Astrocyte of the hippocampus (primary cell): ENCODE results near the gene UBXN7.
A peak's percentile ranks its signal among the peaks of the same experiment; 100 is the strongest.
"Not testable (repeated sequence)": the region's sequence is repeated elsewhere in the genome, so short reads cannot be mapped to it uniquely, and the experiment has no call there.

Experiments used
- DNase-seq: peaks from one replicate; pipeline ENCODE4 v3.0.0; 2011; ENCODE audit warnings: low read depth, low spot score

The UBXN7 gene, protein sequence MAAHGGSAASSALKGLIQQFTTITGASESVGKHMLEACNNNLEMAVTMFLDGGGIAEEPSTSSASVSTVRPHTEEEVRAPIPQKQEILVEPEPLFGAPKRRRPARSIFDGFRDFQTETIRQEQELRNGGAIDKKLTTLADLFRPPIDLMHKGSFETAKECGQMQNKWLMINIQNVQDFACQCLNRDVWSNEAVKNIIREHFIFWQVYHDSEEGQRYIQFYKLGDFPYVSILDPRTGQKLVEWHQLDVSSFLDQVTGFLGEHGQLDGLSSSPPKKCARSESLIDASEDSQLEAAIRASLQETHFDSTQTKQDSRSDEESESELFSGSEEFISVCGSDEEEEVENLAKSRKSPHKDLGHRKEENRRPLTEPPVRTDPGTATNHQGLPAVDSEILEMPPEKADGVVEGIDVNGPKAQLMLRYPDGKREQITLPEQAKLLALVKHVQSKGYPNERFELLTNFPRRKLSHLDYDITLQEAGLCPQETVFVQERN

DNA sequence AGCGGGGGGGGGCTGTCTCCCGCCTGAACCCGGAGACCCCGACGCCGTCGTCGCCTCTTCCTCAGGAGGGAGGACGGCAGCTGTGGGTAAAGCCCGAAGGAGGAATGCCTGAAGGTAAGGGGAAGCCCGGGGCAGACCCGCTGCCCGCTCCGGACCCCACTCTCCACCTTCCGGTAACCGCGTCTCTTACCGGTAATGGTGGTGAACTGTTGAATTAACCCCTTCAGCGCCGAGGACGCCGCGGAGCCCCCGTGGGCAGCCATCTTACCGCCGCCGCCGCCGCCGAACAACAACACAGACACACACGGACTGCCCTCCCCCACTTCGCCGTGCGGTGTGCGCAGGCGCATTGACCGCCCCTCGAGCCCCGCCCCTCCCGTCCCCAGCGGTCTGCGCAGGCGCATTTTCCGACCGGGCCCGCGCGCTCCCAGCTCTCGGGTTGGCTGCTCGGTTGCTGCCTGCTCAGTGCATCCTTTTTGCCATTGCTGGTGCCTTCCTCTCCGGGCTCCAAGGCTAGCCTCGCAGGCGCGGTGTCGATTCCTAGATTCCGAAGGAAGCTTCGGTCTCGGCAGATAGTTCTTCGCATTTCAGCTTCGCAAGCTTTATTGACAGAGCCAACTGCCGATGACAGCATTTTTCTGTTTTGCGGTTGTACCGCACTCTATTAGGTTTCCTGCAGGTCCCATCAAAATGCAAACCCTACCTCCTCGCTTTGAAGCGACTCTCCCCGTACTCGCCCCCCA lies at the start of gene UBXN7:
UBXN7 (minus strand) TSS at position 291 of the 743 bp plus-strand sequence; CDS start at position 263, 28 bp downstream.
- DNase-seq, result peak; percentile 99

DNA sequence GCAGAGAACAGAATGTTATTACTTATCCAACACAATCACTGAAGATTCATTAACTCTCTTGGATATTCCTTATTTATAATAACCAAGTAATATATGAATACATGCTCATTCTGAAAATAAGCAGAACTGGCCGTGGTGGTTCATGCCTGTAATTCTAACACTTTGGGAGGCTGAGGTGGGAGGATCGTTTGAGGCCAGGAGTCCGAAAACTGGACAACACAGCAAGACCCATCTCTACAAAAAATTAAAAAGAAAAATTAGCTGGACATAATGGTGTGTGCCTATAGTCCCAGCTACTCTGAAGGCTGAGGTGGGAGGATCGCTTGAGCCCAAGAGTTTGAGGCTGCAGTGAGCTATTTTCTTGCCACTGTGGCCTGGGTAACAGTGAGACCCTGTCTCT lies 45.5 kb upstream of the UBXN7 start:
- no peak for DNase-seq

DNA sequence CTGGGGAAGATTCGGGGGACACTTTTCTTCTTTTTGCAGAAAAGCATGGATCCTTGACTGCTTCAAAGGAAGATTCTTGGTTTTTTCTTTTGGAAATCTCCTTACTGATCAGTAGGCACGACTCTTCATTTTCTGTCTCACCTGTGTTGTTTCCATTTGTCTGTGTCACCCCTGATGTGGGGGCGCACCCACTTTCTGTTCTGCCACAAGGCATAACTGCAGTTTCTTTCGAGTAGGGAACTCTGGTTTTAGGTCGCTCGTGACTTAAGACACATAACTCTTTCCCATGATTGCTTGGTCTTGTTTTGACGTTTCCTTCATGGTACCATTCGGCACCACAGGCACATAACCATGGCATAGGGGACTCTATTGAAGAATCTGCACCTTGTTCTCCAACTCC lies 40.1 kb upstream of the UBXN7 start:
- DNase-seq, result no peak

DNA sequence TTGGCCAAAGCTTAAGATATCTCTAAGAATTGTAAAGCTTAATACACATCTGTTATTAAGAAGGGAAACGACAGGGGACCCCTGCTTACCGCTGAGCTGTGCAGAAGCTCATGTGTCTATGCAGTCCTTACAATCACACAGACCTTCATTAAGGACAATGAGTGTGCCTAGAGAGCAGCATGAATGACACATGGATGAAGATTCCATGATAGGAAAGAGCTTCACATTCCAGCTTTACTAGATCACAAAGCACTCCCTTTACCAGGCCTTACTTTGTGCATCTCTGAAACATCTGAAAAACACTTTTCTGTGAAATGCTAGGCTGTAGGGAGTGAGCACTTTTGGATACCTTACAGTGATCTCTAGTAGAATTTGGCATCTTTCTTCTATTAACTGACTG lies 39.3 kb upstream of the UBXN7 start:
- DNase-seq, result no peak

GRCh38 chr3:196470182-196470581 lies 38.0 kb upstream of the UBXN7 start:
- not testable (repeated sequence) for DNase-seq

- no peak for DNase-seq
Measured at GRCh38 chr3:196463804-196464203, 31.6 kb upstream of the UBXN7 start.

- no peak for DNase-seq
Measured at GRCh38 chr3:196463478-196463756, 31.2 kb upstream of the UBXN7 start.

DNA sequence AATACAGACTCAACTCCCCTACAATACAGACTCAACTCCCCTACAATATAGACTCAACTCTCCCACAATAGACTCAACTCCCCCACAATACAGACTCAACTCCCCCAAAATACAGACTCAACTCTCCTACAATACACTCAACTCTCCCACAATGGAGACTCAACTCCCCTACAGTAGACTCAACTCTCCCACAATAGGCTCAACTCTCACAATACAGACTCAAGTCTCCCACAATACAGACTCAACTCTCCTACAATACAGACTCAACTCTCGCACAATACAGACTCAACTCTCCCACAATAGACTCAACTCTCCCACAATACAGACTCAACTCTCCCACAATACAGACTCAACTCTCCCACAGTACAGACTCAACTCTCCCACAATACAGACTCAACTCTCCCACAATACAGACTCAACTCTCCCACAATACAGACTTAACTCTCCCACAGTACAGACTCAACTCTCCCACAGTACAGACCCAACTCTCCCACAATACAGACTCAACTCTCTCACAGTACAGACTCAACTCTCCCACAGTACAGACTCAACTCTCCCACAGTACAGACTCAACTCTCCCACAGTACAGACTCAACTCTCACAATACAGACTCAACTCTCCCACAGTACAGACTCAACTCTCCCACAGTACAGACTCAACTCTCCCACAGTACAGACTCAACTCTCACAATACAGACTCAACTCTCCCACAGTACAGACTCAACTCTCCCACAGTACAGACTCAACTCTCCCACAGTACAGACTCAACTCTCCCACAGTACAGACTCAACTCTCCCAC lies 30.7 kb upstream of the UBXN7 start:
- not testable (repeated sequence) for DNase-seq

GRCh38 chr3:196458063-196458462 lies 25.8 kb upstream of the UBXN7 start:
- no peak for DNase-seq

- DNase-seq, result not testable (repeated sequence)
Measured at GRCh38 chr3:196457470-196457869, 25.2 kb upstream of the UBXN7 start.

DNA sequence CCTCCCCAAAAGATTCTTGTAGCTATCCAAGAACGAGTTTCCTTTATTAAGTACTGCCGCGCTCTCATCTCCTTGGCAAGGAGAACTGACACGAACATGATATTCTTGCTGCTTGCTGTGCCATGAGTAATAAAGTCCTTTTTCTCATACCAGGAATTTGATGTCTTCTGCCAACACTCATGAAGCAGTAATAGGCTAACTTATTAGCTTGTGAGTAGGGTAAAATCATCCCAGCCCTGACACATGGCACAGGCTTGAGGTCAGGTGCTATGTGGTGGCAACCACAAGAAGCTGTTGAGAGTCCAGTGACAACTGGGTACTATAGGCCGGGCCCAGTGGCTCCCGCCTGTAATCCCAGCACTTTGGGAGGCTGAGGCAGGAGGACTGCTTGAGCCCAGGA lies 22.7 kb upstream of the UBXN7 start:
- peak; percentile 62 for DNase-seq

GRCh38 chr3:196445391-196445790 lies 13.2 kb upstream of the UBXN7 start:
- not testable (repeated sequence) for DNase-seq

DNA sequence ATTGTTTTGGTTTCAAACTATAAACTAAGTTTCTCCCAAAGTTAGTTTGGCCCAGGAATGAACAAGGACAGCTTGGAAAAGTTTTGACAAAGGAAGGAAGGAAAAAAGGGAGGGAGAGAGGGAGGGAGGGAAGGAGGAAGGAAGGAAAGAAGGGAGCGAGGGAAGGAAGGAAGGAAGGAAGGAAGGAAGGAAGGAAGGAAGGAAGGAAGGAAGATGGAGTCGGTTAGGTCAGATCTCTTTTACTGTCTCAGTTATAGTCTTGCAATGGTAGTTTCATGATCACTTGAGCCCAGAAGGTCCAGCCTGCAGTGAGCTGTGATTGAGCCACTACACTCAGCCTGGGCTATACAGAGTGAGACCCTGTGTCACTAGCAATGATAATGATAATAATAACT lies 12.3 kb upstream of the UBXN7 start:
- no peak for DNase-seq

DNA sequence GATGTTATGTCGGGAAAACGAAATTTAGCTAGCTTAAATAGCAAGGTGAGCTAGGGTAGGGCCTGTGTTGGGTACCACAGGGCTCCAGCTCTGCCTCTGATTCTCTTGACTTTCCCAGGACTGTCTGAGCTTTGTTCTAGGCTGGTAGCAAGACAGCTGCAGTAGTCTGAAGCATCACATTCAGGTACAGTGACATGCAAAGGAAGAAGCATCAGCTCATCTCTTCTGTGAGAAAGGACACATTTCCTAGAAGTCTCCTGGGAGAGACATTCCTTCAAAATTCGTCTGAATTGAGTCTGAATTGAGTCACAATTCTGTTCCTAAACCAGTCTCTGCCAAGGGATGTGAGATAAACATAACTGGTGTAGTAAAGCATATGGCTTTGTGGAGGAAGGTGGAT lies 8.5 kb upstream of the UBXN7 start:
- no peak for DNase-seq

DNA sequence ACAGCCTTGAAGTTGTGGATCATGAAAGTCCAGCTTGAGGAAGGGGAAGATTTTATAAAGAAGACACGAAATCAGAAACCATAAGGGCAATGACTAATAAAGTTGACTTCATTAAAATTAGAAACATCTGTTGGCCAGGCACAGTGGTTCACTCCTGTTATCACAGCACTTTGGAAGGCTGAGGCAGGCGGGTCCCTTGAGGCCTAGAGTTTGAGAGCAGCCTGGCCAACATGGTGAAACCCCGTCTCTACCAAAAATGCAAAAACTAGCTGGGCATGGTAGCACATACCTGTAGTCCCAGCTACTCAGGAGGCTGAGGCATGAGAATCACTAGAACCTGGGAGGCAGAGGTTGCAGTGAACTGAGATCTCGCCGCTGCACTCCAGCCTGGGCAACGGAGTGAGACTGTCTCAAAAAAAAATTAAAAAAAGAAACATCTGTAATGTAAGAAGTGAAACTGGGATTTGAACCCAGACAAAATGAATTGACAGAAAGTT lies 7.9 kb upstream of the UBXN7 start:
- no peak for DNase-seq

DNA sequence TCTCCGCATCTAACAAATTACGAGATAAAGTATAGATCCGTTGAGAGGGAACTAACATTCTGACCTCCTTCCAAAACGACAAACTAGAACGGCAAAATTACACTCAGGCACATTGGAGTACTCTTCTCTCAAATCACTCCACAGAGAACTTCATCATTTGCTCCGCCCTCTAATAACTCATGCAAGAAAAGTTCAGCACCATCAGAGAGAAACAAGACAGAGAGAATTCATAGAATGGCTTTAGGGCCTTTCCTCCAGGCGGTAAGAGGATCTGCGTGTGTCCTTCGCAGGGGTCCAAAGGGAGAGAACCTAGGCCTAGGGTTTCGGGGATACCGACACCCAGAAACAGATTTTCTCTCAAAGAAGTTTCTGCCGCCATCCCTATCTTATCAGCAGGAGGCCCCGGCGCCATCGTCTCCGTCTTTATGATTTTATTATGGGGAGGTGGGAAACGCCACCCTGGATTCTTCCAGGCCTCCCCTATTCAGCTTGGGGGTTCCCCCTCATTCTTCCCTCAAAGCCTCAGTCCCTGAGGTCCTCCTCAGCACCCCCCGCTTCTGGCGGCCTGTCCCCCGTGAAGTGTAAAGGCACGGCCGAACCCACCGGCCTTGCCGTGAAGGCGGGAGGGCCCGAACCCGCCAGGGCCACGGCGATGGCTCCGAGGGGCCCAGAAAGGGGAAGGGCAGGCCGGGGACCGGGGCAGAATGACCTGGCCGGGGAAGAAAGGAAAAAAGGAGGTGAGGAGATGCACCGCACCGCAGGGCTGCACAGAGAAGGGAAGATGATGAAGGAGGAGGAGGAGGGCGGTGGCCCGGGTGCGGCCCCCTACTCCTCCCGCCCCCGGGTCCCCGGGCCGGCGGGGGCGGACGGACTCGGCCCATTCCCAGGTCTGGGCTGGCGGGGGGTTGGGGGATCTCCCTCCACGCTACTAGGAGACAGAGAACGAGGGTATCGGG lies 768 bp downstream of the UBXN7 start:
- DNase-seq, result peak; percentile 67

GRCh38 chr3:196428041-196428440 lies 4.2 kb downstream of the UBXN7 start:
- no peak for DNase-seq

DNA sequence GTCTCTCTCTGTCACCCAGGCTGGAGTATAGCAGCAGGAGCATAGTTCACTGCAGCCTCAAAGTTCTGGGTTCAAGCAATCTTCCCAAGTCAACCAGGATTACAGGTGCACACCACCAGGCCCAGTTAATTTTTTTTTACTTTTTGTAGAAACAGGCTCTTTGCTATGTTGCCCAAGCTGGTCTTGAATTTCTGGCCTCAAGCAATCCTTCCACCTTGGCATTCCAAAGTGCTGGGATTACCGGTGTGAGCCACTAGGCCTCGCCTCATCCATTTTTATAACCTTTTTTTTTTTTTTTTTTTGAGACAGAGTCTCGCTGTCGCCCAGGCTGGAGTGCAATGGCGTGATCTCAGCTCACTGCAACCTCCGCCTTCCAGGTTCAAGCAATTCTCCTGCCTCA lies 7.8 kb downstream of the UBXN7 start:
- DNase-seq, result not testable (repeated sequence)

DNA sequence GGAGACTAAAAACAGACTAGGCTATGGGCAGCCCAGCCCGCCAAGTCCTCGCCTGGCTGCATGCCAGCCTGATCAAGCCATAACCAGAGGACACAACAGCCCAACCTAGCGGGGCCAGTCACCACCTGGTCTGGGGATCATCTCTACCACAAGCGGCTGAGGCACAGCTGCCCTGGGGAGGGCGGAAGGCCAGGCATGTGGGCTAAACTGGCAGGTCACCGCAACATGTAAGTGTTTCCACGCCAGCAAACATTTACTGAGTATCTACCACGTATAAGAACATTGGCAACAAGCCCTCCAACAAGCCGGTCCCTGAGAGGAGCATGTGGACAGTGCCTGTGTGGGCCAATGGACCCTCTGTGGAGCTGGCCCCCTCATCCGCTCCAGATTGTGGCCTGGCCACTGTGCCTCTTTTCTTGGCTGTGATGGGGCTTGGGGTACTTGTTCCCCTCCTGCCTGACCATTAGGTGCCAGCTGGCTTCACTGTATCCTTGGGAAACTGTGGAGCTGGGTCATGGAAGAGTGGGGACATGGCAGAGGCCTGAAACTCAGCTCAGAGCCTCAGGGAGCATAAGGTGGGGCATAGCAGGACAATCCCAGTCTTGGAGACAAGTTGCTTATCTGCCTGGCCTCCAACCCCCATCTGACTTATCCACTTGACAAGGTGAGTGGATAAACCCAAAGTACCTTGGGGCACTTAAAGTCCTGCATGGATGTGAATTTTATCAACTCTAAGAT lies 9.0 kb downstream of the UBXN7 start:
- no peak for DNase-seq

DNA sequence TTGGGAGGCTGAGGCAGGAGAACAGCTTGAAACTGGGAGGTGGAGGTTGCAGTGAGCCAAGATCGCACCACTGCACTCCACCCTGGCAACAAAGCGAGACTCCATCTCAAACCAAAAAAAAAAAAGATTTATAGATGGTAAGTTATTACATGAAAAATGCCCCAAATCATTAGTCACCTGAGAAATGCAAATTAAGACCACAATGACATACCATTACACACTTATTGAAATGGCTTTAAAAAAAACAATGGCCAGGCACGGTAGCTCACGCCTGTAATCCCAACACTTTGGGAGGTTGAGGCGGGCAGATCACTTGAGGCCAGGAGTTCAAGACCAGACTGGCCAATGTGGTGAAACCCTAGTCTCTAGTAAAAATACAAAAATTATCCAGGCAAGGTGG lies 10.6 kb downstream of the UBXN7 start:
- not testable (repeated sequence) for DNase-seq
